Body of pancreas (tissue), 4 donors: ENCODE measurements around the gene CASZ1. TPM values are rescaled to one million over a fixed set of nuclear protein-coding genes. Genes with fewer than 3 reads are reported as not detected.

ENCODE experiments used
- ATAC-seq: fragments of 150-250 bp; one replicate; pipeline ENCODE4 v1.9.1; 2016
- DNase-seq, 4 donors: peaks; one replicate each; pipeline ENCODE4 v3.0.0-alpha.2; 2019
- H3K27ac ChIP-seq, 4 donors: fragments of 200-600 bp; sonication (generic); 1 replicate in 3 of 4; 2 replicates in 1 of 4; pipeline versions ENCODE4 v1.5.1 to v1.6.1; 2016 to 2019; ENCODE audit warnings: mild to moderate bottlenecking in 1 of 4, mixed read lengths in 1 of 4, moderate library complexity in 1 of 4
- H3K27me3 ChIP-seq, 2 donors: fragments of 200-600 bp; sonication (generic); one replicate each; pipeline ENCODE4 v1.6.0; 2016; ENCODE audit warnings: mild to moderate bottlenecking in 1 of 2
- H3K36me3 ChIP-seq, 2 donors: fragments of 200-600 bp; sonication (generic); replicated peaks in 1 of 2; 2 replicates each; pipeline ENCODE4 v1.5.1; 2016; ENCODE audit warnings: low read depth in 2 of 2; ENCODE audit not compliant: insufficient read depth in 1 of 2
- H3K4me1 ChIP-seq: fragments of 200-600 bp; sonication (generic); one replicate; pipeline ENCODE4 v1.6.0; 2016
- H3K4me3 ChIP-seq, 2 donors: fragments of 200-600 bp; sonication (generic); 1 replicate in 1 of 2; 2 replicates in 1 of 2; pipeline ENCODE4 v1.5.1; 2016 to 2019
- H3K9me3 ChIP-seq, 3 donors: fragments of 200-600 bp; sonication (generic); 1 replicate in 2 of 3; 2 replicates in 1 of 3; pipeline ENCODE4 v1.5.1; 2016
- CTCF ChIP-seq, 7 experiments: fragments of 450-650 bp in 4 of 7; fragments of 200-600 bp in 3 of 7; sonication (generic) in 3 of 7; IDR thresholded peaks; one replicate each; pipeline ENCODE4 v1.5.1; 2016 to 2019; ENCODE audit warnings: antibody characterized with exemption in 7 of 7
- POLR2A ChIP-seq, 3 donors: fragments of 450-650 bp; IDR thresholded peaks; one replicate each; pipeline ENCODE4 v1.6.1; 2016; ENCODE audit warnings: antibody characterized with exemption in 3 of 3, mild to moderate bottlenecking in 2 of 3
- WGBS, 2 donors: methylation state at CpG; one replicate each; pipeline ENCODE4 v1.1.5; 2017; 5-methylcytosine and 5-hydroxymethylcytosine counted together
- intact Hi-C: fragments of 100-400 bp; cut with DNase I; formaldehyde crosslinking; loops from one replicate; pipeline ENCODE4 v1.15.1; 2023
- total RNA-seq, 2 donors: library from RNA; depleted of rRNA; stranded (reverse); fragments of >200 nt; gene quantifications; one replicate each; pipeline ENCODE4 v1.1.0, GENCODE V29; 2016

The CASZ1 gene
- total RNA-seq, 2 donors from 2014 or later: 9.3 to 14.2 TPM

GRCh38 chr1:10604966-10605365 lies 191.5 kb downstream of the CASZ1 start:
- TF ChIP-seq POLR2A (IDR thresholded peaks at IDR 0.05) (no peak), CTCF (IDR thresholded peaks at IDR 0.05) (no peak)
- peaks cover 28% of the 10 kb centered on the region for H3K4me1 ChIP-seq
- H3K36me3 ChIP-seq: no peaks in the 10 kb centered on the region
- 95 to 97% methylated on average over 7 of the region's 7 CpGs for WGBS, 2 donors
- DNase-seq (no peak), ATAC-seq (no peak)
- no peaks in the 10 kb centered on the region for H3K27me3 ChIP-seq
- H3K27ac ChIP-seq: no peak overlapping the region
- no peak overlapping the region for H3K4me3 ChIP-seq
- intact Hi-C loops: no loop called here
- H3K9me3 ChIP-seq: no peaks in the 10 kb centered on the region

GRCh38 chr1:10602936-10603335 lies 193.5 kb downstream of the CASZ1 start:
- Histone ChIP-seq H3K9me3 (no peaks in the 10 kb centered on the region), H3K36me3 (no peaks in the 10 kb centered on the region), H3K4me1 (peaks cover 43% of the 10 kb centered on the region), H3K27me3 (no peaks in the 10 kb centered on the region), H3K4me3 (no peak overlapping the region), H3K27ac (no peak overlapping the region)
- intact Hi-C loops: no loop called here
- WGBS, 2 donors: 35 to 44% methylated on average over 3 of the region's 3 CpGs
- no peak for ATAC-seq
- DNase-seq: no peak
- TF ChIP-seq POLR2A (IDR thresholded peaks at IDR 0.05): no peak
- TF ChIP-seq CTCF (IDR thresholded peaks at IDR 0.05): no peak

- ATAC-seq (no peak), DNase-seq (peak in 1 of 4 donors; percentile 39)
- no peak overlapping the region for H3K27ac ChIP-seq
- no peak overlapping the region for H3K4me3 ChIP-seq
- H3K27me3 ChIP-seq: no peaks in the 10 kb centered on the region
- peaks cover 43% of the 10 kb centered on the region for H3K4me1 ChIP-seq
- 79 to 82% methylated on average over 6 of the region's 6 CpGs for WGBS, 2 donors
- intact Hi-C loops: no loop called here
- H3K36me3 ChIP-seq: no peaks in the 10 kb centered on the region
- no peak for TF ChIP-seq CTCF (IDR thresholded peaks at IDR 0.05)
- no peak for TF ChIP-seq POLR2A (IDR thresholded peaks at IDR 0.05)
- H3K9me3 ChIP-seq: no peaks in the 10 kb centered on the region
These were observed 194.9 kb downstream of the CASZ1 start for GRCh38 chr1:10601342-10602070.

GRCh38 chr1:10599194-10599861 lies 197.1 kb downstream of the CASZ1 start:
- TF ChIP-seq POLR2A (IDR thresholded peaks at IDR 0.05): no peak
- no peak for TF ChIP-seq CTCF (IDR thresholded peaks at IDR 0.05)
- peak overlapping the region in 3 of 4 donors; percentile 31 to 67 (median 63) for H3K27ac ChIP-seq
- 22 to 32% methylated on average over 4 to 6 of the region's 6 CpGs for WGBS, 2 donors
- no peaks in the 10 kb centered on the region for H3K9me3 ChIP-seq
- H3K4me1 ChIP-seq: peaks cover 53% of the 10 kb centered on the region
- peak in 3 of 4 donors; percentile 22 to 23 (median 22) for DNase-seq
- intact Hi-C loops: no loop called here
- no peak overlapping the region for H3K4me3 ChIP-seq
- H3K36me3 ChIP-seq: no peaks in the 10 kb centered on the region
- H3K27me3 ChIP-seq: no peaks in the 10 kb centered on the region
- ATAC-seq: peak; percentile 62
